Activated T-cell treated with anti-CD3 and anti-CD28 coated beads for 1 hour (primary cell): ENCODE results near the gene SMIM10.
"Not testable (repeated sequence)": the region's sequence is repeated elsewhere in the genome, so short reads cannot be mapped to it uniquely, and the experiment has no call there.

Experiments
- DNase-seq: peaks from one replicate; pipeline ENCODE4 v3.0.0-alpha.2; 2020; ENCODE audit warnings: low read depth

The SMIM10 gene

DNA sequence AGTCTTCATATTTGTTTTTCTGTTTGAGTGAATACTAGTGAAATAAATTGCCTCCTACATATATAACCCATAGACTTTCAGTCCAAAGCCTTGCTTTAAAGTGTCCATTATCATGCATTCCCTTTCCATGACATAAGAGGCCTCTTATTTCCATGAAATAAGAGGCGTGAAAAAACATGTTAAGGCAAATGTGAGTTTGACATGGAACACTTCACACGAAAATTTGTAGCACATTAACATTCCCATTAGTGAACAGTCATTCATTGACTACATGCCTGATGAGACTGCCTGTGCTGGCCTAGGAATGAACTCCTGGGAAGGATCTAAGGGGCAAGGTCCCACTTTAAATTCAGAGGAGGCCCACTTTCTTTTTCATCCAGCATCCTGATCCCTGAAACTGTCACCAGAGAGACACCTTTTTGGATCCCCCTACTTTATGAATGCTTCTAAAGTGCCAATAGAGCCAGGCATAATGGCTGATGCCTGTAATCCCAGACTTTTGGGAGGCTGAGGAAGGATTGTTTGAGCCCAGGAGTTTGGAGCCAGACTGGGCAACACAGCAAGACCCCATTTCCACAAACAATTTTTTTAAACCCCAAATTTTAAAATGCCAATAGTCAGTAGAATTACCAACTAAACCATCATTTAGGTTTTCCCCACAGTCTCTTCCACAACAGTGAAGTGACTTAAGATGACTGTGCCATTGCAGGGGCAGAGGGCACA lies 24.9 kb downstream of the SMIM10 start:
- no peak for DNase-seq

DNA sequence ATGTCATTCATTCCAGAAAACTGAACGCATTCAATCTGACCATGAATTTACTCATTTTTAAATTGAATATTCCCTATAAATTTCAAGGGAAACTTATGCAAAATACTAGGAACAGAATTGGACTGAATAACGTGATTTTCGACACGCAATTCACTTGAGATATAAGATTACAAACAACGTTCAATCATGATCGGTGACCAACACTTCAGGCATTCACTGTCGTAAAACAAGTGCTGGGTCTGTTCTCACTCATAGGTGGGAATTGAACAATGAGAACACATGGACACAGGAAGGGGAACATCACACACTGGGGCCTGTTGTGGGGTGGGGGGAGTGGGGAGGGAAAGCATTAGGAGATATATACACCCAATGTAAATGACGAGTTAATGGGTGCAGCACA lies 29.1 kb downstream of the SMIM10 start:
- not testable (repeated sequence) for DNase-seq

DNA sequence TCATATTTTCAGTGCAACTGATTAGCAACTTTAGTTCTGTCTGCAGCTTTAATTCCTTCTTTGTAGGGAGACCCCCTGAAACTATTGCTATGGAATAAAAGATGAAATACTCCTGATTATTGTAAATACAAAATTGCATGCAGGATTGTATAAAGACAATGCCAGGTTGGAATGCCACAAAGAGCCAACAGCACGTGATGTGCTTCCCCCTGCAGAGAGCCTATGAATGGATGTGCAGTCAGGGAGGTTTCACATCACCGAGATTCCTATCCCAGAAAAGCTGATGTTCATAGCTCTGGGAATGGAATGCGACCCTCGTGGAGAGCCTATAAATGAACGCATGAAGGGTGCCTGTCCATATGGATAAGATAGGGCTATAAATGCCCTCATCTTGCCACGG lies 33.0 kb downstream of the SMIM10 start:
- not testable (repeated sequence) for DNase-seq

DNA sequence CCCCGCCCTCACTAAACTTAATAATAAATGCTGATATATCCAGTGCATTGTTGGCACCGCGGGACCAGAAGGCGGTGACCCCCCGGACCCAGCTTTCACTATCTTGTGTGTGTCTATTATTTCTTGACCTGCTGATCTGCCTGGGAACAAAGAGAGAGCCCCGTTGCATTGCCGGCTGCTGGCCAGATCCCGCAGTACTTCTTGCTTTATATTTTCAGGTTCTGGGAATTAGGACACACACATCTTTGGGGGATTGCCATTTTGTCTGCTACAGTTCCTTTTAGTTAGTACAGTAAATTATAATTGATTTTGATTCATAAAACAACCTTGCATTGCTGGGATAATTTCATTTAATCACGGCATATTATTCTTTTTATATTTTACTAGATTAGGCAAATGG lies 33.7 kb downstream of the SMIM10 start:
- DNase-seq: no peak

DNA sequence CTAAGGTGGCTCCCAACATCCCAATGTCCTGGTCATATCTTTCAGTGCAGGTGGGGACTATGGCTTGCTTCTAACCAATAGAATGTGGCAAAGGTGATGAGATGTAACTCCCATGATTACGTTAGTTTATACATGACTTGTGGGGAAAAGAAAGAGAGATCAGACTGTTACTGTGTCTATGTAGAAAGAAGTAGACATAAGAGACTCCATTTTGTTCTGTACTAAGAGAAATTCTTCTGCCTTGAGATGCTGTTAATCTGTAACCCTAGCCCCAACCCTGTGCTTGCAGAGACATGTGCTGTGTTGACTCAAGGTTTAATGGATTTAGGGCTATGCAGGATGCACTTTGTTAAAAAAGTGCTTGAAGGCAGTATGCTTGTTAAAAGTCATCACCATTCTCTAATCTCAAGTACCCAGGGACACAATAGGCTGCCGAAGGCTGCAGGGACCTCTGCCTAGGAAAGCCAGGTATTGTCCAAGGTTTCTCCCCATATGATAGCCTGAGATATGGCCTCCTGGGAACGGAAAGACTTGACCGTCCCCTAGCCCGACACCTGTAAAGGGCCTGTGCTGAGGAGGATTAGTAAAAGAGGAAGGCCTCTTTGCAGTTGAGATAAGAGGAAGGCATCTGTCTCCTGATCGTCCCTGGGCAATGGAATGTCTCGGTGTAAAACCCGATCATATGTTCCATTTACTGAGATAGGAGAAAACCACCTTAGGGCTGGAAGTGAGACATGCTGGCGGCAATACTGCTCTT lies 39.6 kb downstream of the SMIM10 start:
- not testable (repeated sequence) for DNase-seq

DNA sequence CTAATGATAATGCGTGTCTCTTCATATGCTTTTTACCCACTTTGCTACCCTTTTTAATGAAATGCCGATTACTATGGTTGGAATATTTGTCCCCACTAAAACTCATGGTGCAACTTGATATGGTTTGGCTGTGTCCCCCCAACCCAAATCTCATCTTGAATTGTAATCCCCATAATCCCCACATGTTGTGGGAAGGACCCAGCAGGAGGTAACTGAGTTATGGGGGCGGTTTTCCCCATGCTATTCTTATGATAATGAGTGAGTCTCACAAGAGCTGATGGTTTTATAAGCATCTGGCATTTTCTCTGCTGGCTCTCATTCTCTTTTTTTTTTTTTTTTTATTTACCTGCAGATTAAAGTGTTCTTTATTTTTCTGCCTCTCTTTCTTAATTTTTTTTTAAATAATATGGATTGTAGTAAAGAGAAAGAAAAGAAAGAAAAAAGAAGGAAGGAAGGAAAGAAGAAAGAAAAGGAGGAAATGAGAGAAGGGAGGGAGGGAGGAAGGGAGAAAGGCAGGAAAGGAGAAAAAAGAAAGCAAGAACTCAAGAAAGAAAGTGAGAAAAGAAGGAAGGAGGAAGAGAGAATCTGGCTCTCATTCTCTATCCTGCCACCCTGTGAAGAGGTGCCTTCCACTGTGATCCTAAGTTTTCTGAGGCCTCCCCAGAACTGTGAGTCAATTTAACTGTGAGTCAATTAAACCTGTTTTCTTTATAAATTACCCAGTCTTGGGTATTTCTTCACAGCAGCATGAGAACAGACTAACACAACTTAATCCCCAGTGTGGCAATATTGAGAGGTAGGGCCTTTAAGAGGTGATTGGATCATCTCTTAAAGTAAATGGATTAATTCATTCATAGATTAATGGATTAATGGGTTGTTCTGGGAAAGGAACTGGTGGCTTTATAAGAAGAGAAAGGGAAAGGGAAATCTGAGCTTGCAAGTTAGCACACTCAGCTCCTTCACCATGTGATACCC lies 50.6 kb downstream of the SMIM10 start:
- DNase-seq: not testable (repeated sequence)
